Vagina (tissue), 2 donors: Measurements from ENCODE around the gene PRDM16.

Source experiments
- CTCF ChIP-seq, 3 experiments: fragments of 450-650 bp in 2 of 3; fragments of 200-600 bp in 1 of 3; sonication (generic) in 1 of 3; IDR thresholded peaks; one replicate each; pipeline ENCODE4 v1.5.1; 2017 to 2019; ENCODE audit warnings: antibody characterized with exemption in 3 of 3, mild to moderate bottlenecking in 2 of 3, moderate library complexity in 2 of 3
- POLR2A ChIP-seq, 2 donors: fragments of 450-650 bp; IDR thresholded peaks; one replicate each; pipeline ENCODE4 v1.6.1; 2017; ENCODE audit warnings: antibody characterized with exemption in 2 of 2, mild to moderate bottlenecking in 2 of 2, moderate library complexity in 2 of 2
- POLR2AphosphoS5 ChIP-seq, 2 donors: sonication (generic); formaldehyde crosslinking; IDR thresholded peaks; one replicate each; pipeline ENCODE4 v1.9.0; 2017; ENCODE audit warnings: antibody characterized with exemption in 2 of 2, mild to moderate bottlenecking in 2 of 2, low read depth in 1 of 2; ENCODE audit not compliant: insufficient read depth in 1 of 2

GRCh38 chr1:3451994-3452865 is 383.2 kb downstream of the PRDM16 start:
- TF ChIP-seq POLR2AphosphoS5 (IDR thresholded peaks at IDR 0.05; ENCODE audit: insufficient read depth in 1 of 2, low read depth in 1 of 2) (no peak), CTCF (IDR thresholded peaks at IDR 0.05) (no peak), POLR2A (IDR thresholded peaks at IDR 0.05) (no peak)
